ENCODE data around the gene FRK.

The FRK gene

GRCh38 chr6:116010386-116010785 lies 50.3 kb downstream of the FRK start:
- no peaks in the 10 kb centered on the region for H3F3A ChIP-seq (ENCODE audit: low read depth)
- no peaks in the 10 kb centered on the region for H4K20me1 ChIP-seq (ENCODE audit: insufficient read depth, low read length, poor library complexity, severe bottlenecking)
- TF ChIP-seq EZH2phosphoT487 (IDR thresholded peaks at IDR 0.05; ENCODE audit: borderline replicate concordance): no peak
- TF ChIP-seq, protein P1, sequence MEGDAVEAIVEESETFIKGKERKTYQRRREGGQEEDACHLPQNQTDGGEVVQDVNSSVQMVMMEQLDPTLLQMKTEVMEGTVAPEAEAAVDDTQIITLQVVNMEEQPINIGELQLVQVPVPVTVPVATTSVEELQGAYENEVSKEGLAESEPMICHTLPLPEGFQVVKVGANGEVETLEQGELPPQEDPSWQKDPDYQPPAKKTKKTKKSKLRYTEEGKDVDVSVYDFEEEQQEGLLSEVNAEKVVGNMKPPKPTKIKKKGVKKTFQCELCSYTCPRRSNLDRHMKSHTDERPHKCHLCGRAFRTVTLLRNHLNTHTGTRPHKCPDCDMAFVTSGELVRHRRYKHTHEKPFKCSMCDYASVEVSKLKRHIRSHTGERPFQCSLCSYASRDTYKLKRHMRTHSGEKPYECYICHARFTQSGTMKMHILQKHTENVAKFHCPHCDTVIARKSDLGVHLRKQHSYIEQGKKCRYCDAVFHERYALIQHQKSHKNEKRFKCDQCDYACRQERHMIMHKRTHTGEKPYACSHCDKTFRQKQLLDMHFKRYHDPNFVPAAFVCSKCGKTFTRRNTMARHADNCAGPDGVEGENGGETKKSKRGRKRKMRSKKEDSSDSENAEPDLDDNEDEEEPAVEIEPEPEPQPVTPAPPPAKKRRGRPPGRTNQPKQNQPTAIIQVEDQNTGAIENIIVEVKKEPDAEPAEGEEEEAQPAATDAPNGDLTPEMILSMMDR (conservative IDR thresholded peaks at IDR 0.05; ENCODE audit: low read length): no peak
- H3K9ac ChIP-seq (ENCODE audit: low read depth, low read length, poor library complexity, severe bottlenecking): no peak overlapping the region
- no peaks in the 10 kb centered on the region for H3K36me3 ChIP-seq (ENCODE audit: insufficient read depth, low read length)
- no peaks in the 10 kb centered on the region for H3K9me3 ChIP-seq (ENCODE audit: insufficient read depth, low read depth, low read length)
- H3K9me2 ChIP-seq (replicated peaks; ENCODE audit: low read depth, low read length): no peaks in the 10 kb centered on the region
- no peaks in the 10 kb centered on the region for H3K79me2 ChIP-seq (ENCODE audit: insufficient read depth, low read length)
- no peaks in the 10 kb centered on the region for H3K27me3 ChIP-seq (ENCODE audit: insufficient read depth, low read length, poor library complexity, severe bottlenecking)
- H3K4me2 ChIP-seq (ENCODE audit: low read depth, low read length, poor library complexity, severe bottlenecking): no peak overlapping the region
- peak overlapping the region; percentile 25; the same call in 1 of the 2 replicates for H2AFZ ChIP-seq (ENCODE audit: low read length)
- H3K4me1 ChIP-seq (ENCODE audit: insufficient read depth, low read length, poor library complexity, severe bottlenecking): no peaks in the 10 kb centered on the region
- no peak overlapping the region for H3K4me3 ChIP-seq (ENCODE audit: low read length, poor library complexity, severe bottlenecking)

DNA sequence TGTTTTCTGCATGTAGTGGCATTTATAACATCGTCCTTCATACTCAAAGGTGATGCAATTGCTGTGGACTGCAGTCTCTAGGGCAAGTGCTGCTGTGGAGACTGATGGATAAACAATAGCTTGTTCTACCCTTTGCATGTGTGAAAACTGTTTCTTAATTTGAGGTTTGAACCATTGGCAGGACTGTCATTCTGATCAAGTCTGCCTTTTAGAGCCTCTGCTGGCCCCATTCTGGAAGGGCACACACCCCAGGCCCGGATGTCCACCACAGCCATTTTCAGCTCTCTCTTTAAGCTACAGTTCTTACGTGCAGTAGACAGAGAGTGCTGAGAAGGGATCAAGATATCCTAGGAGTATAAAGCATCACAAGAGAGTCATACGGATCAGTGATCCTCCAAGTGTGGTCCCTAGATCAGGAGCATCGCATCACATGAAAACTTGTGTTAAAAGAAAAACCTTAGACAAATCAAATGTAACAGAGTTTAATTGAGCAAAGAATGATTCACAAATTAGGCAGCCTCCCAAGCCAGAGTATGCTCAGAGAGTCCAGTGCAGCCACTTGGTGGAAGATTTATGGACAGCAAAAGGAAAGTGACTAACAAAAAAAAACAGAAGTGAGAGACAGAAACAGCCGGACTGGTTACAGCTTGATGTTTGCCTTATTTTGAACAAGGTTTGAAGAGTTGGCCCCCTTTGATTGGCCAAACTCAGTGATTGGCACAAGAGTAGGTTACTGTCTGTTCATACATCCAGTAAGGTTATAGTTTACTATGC lies 52.0 kb downstream of the FRK start:
- TF ChIP-seq, protein P1 (conservative IDR thresholded peaks at IDR 0.05; ENCODE audit: low read length): no peak
- TF ChIP-seq EZH2phosphoT487 (IDR thresholded peaks at IDR 0.05; ENCODE audit: borderline replicate concordance): no peak
- Histone ChIP-seq H3K9me2 (replicated peaks; ENCODE audit: low read depth, low read length) (no peaks in the 10 kb centered on the region), H2AFZ (ENCODE audit: low read length) (peak overlapping the region; percentile 60; the same call in 1 of the 2 replicates), H4K20me1 (ENCODE audit: insufficient read depth, low read length, poor library complexity, severe bottlenecking) (no peaks in the 10 kb centered on the region), H3F3A (ENCODE audit: low read depth) (no peaks in the 10 kb centered on the region), H3K4me1 (ENCODE audit: insufficient read depth, low read length, poor library complexity, severe bottlenecking) (no peaks in the 10 kb centered on the region), H3K9me3 (ENCODE audit: insufficient read depth, low read depth, low read length) (no peaks in the 10 kb centered on the region), H3K27me3 (ENCODE audit: insufficient read depth, low read length, poor library complexity, severe bottlenecking) (no peaks in the 10 kb centered on the region), H3K4me3 (ENCODE audit: low read length, poor library complexity, severe bottlenecking) (no peak overlapping the region), H3K9ac (ENCODE audit: low read depth, low read length, poor library complexity, severe bottlenecking) (no peak overlapping the region), H3K36me3 (ENCODE audit: insufficient read depth, low read length) (no peaks in the 10 kb centered on the region), H3K79me2 (ENCODE audit: insufficient read depth, low read length) (no peaks in the 10 kb centered on the region), H3K4me2 (ENCODE audit: low read depth, low read length, poor library complexity, severe bottlenecking) (no peak overlapping the region)

GRCh38 chr6:116004841-116005815 lies 55.6 kb downstream of the FRK start:
- Histone ChIP-seq H3K9me3 (ENCODE audit: insufficient read depth, low read depth, low read length) (no peaks in the 10 kb centered on the region), H3K4me3 (ENCODE audit: low read length, poor library complexity, severe bottlenecking) (no peak overlapping the region), H3K9me2 (replicated peaks; ENCODE audit: low read depth, low read length) (no peaks in the 10 kb centered on the region), H4K20me1 (ENCODE audit: insufficient read depth, low read length, poor library complexity, severe bottlenecking) (no peaks in the 10 kb centered on the region), H3K9ac (ENCODE audit: low read depth, low read length, poor library complexity, severe bottlenecking) (no peak overlapping the region), H3K4me1 (ENCODE audit: insufficient read depth, low read length, poor library complexity, severe bottlenecking) (no peaks in the 10 kb centered on the region), H3F3A (ENCODE audit: low read depth) (no peaks in the 10 kb centered on the region), H2AFZ (ENCODE audit: low read length) (no peak overlapping the region), H3K36me3 (ENCODE audit: insufficient read depth, low read length) (no peaks in the 10 kb centered on the region), H3K27me3 (ENCODE audit: insufficient read depth, low read length, poor library complexity, severe bottlenecking) (no peaks in the 10 kb centered on the region), H3K79me2 (ENCODE audit: insufficient read depth, low read length) (no peaks in the 10 kb centered on the region), H3K4me2 (ENCODE audit: low read depth, low read length, poor library complexity, severe bottlenecking) (no peak overlapping the region)
- TF ChIP-seq, protein P1 (conservative IDR thresholded peaks at IDR 0.05; ENCODE audit: low read length): no peak
- no peak for TF ChIP-seq EZH2phosphoT487 (IDR thresholded peaks at IDR 0.05; ENCODE audit: borderline replicate concordance)

Measured in Loucy (cell line).